Prostate gland (tissue), 2 donors: Measurements from ENCODE around the gene ARID3B. TPM values are rescaled to one million over a fixed set of nuclear protein-coding genes. Genes with fewer than 3 reads are reported as not detected.

Experiments
- DNase-seq: peaks from one replicate; pipeline ENCODE4 v3.0.0-alpha.2; 2019; ENCODE audit warnings: low spot score
- H3K27ac ChIP-seq, 2 donors: fragments of 200-600 bp; sonication (generic); 2 replicates each; pipeline ENCODE4 v1.5.1; 2017 to 2019
- H3K27me3 ChIP-seq: fragments of 200-600 bp; sonication (generic); replicated peaks from 2 replicates; pipeline ENCODE4 v1.5.1; 2019; ENCODE audit not compliant: insufficient read depth
- H3K36me3 ChIP-seq, 2 donors: fragments of 200-600 bp; sonication (generic); 1 replicate in 1 of 2; 2 replicates in 1 of 2; pipeline versions ENCODE4 v1.5.1 to v1.8.1; 2017 to 2019
- H3K4me1 ChIP-seq: fragments of 200-600 bp; sonication (generic); replicated peaks from 2 replicates; pipeline ENCODE4 v1.5.1; 2019
- H3K4me3 ChIP-seq, 2 donors: fragments of 200-600 bp; sonication (generic); 2 replicates each; pipeline ENCODE4 v1.5.1; 2017 to 2019
- H3K9me3 ChIP-seq: fragments of 200-600 bp; sonication (generic); 2 replicates; pipeline ENCODE4 v1.5.1; 2017
- POLR2A ChIP-seq: fragments of 450-650 bp; IDR thresholded peaks from one replicate; pipeline ENCODE4 v1.6.1; 2016; ENCODE audit warnings: antibody characterized with exemption, mild to moderate bottlenecking
- POLR2AphosphoS5 ChIP-seq: sonication (generic); formaldehyde crosslinking; IDR thresholded peaks from one replicate; pipeline ENCODE4 v1.6.1; 2017; ENCODE audit warnings: antibody characterized with exemption
- WGBS: methylation state at CpG from one replicate; pipeline ENCODE4 v1.1.5; 2018; 5-methylcytosine and 5-hydroxymethylcytosine counted together
- intact Hi-C: fragments of 100-400 bp; cut with DNase I; formaldehyde crosslinking; loops from one replicate; pipeline ENCODE4 v1.14.2; 2022
- total RNA-seq, 2 donors: library from RNA; depleted of rRNA; stranded (reverse); fragments of >200 nt; gene quantifications; one replicate each; pipeline ENCODE4 v1.1.0, GENCODE V29; 2016
- TF ChIP-seq, protein P1 (sequence below), 4 experiments: fragments of 200-600 bp in 2 of 4; fragments of 450-650 bp in 2 of 4; sonication (generic) in 2 of 4; IDR thresholded peaks; 1 replicate in 3 of 4; 2 replicates in 1 of 4; pipeline ENCODE4 v1.5.1; 2016 to 2019; ENCODE audit warnings: antibody characterized with exemption in 4 of 4, mild to moderate bottlenecking in 2 of 4, moderate library complexity in 2 of 4

ARID3B gene
- total RNA-seq, 2 donors from 2014 or later = 5.1 to 36.7 TPM

DNA sequence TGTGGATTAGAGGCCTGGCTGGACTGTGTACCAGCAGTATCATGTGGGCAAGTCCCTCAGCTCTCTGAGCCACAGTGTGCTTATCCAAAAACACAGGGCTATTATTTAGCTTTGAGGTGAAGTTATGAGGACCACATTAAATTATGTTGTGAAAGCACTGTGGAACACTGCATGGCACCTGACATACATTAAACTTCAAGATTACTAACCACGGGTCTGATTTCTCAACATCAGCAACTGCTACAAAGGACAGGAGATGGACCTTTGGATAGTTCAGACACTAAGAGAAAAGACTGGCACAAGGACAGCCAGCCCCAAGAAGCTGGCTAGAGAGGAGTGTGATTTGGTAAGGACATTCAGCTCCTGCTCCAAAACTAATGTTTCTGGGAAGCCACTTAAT lies 96.0 kb downstream of the ARID3B start:
- 56% methylated on average over 1 of the region's 1 CpG for WGBS
- no peaks in the 10 kb centered on the region for H3K36me3 ChIP-seq
- H3K9me3 ChIP-seq = no peaks in the 10 kb centered on the region
- no peaks in the 10 kb centered on the region for H3K27me3 ChIP-seq
- no peak for TF ChIP-seq POLR2A
- TF ChIP-seq POLR2AphosphoS5 = no peak
- TF ChIP-seq, protein P1, sequence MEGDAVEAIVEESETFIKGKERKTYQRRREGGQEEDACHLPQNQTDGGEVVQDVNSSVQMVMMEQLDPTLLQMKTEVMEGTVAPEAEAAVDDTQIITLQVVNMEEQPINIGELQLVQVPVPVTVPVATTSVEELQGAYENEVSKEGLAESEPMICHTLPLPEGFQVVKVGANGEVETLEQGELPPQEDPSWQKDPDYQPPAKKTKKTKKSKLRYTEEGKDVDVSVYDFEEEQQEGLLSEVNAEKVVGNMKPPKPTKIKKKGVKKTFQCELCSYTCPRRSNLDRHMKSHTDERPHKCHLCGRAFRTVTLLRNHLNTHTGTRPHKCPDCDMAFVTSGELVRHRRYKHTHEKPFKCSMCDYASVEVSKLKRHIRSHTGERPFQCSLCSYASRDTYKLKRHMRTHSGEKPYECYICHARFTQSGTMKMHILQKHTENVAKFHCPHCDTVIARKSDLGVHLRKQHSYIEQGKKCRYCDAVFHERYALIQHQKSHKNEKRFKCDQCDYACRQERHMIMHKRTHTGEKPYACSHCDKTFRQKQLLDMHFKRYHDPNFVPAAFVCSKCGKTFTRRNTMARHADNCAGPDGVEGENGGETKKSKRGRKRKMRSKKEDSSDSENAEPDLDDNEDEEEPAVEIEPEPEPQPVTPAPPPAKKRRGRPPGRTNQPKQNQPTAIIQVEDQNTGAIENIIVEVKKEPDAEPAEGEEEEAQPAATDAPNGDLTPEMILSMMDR (IDR thresholded peaks at IDR 0.05) = no peak
- peaks cover 11% of the 10 kb centered on the region for H3K4me1 ChIP-seq
- H3K4me3 ChIP-seq = no peak overlapping the region
- H3K27ac ChIP-seq = no peak overlapping the region
- DNase-seq = no peak
- intact Hi-C loops = no loop called here

GRCh38 chr15:74641151-74641550 lies 100.1 kb downstream of the ARID3B start:
- WGBS = 76% methylated on average over 1 of the region's 1 CpG
- Histone ChIP-seq H3K36me3 (no peaks in the 10 kb centered on the region), H3K4me3 (no peak overlapping the region), H3K27ac (peak overlapping the region; percentile 84 to 86), H3K27me3 (no peaks in the 10 kb centered on the region), H3K9me3 (no peaks in the 10 kb centered on the region), H3K4me1 (peaks cover 24% of the 10 kb centered on the region)
- intact Hi-C loops = no loop called here
- no peak for DNase-seq
- no peak for TF ChIP-seq POLR2A
- TF ChIP-seq, protein P1 (IDR thresholded peaks at IDR 0.05) = no peak
- TF ChIP-seq POLR2AphosphoS5 = no peak

DNA sequence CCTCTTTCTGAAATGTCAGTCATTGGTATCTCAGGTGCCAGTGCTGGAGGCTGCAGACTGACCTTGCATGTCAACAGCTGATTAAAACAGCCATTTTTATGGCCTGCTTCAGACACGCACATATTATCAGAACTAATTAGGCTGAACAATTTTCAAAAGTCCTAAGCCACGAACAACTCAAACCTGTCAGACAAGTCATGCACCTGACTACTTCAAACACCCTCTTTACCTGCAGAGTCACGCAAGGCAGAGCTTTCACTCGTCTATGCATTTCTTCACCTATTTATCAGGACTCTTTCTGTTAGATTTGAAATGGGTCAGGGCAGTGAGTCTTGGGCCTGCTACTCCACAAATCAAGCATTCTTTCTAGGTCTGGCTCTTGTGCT lies 101.3 kb downstream of the ARID3B start:
- WGBS = 32% methylated on average over 4 of the region's 4 CpGs
- Histone ChIP-seq H3K4me3 (peak overlapping the region in 1 of 2 donors; percentile 16), H3K4me1 (peaks cover 24% of the 10 kb centered on the region), H3K27me3 (no peaks in the 10 kb centered on the region), H3K9me3 (no peaks in the 10 kb centered on the region), H3K36me3 (no peaks in the 10 kb centered on the region), H3K27ac (peak overlapping the region; percentile 84 to 86)
- TF ChIP-seq POLR2A (no peak), POLR2AphosphoS5 (peak; percentile 28)
- peak; percentile 64 for DNase-seq
- intact Hi-C loops = no loop called here

DNA sequence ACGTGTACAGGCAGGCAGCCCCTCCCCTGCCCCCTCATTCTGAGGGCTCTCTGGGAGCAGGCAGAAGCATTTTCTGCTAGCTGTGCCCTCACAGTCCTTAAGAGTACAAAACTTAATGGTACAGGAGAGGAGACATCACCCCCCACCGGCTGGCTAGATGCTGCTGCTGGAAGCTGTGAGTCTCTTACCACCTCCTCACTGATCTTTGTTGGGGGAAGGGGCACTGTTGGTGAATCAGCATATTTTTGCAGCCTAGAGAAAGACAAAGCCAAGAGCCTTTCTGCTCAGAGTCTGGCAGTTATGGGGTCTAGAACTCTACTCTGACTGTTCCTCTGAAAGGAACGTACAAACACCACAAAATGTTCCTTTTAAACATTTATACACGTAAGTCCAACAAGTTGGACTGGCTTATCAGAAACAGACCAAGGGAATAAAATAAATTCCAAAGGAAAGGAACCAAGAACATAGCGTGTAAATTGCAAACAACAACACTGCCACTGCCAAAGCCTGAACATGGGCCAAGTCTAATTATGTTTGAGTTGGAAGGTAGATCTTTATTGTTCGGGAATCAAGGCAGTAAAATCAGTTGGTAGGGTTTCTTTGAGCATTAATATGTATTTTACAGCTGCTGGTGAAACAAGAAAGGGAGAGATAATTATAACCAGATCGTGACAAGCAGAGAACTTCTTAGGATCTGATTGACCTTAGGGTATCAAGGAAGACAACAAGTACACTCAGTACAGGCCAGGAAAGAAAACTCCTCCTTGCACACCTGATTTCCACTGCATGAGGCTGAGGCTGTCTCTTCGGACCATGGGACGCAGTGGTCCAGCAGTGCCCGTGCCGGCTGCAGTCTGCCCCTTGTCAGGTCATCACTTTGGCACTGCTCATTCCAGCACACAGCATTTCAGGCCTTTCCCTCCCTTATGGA lies 102.0 kb downstream of the ARID3B start:
- TF ChIP-seq, protein P1 (IDR thresholded peaks at IDR 0.05) = no peak
- TF ChIP-seq POLR2A = no peak
- TF ChIP-seq POLR2AphosphoS5 = peak; percentile 88
- Histone ChIP-seq H3K9me3 (no peaks in the 10 kb centered on the region), H3K36me3 (no peaks in the 10 kb centered on the region), H3K4me1 (peaks cover 24% of the 10 kb centered on the region), H3K4me3 (peak overlapping the region in 1 of 2 donors; percentile 16), H3K27me3 (no peaks in the 10 kb centered on the region), H3K27ac (peak overlapping the region; percentile 84 to 86)
- WGBS = 17% methylated on average over 11 of the region's 11 CpGs
- intact Hi-C loops = no loop called here
- peak; percentile 70 for DNase-seq

DNA sequence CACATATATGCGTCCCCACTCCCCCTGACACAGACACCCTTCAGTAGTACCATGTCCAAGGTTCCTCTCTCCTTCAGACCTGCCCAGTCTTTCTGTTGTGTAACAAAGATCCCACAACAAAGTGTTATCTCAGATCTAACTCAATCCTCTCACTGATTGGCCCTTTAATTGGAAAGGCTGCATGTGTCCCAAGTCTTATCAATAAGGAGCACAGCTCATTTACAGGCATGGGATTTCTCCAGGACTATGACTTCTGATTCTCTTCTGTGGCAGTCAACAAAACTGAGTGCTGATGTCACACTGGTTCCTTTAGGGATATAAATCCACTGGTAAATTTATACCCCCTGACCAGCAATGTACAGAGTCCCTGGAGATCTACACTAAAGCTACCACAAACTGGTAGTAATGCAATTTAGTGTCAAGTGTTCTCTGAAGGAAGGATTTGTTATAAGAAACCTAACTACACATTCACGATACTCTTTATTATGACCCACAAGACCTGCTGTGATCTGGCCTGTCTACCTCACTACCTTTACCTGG lies 102.7 kb downstream of the ARID3B start:
- Histone ChIP-seq H3K27ac (peak overlapping the region; percentile 84 to 86), H3K9me3 (no peaks in the 10 kb centered on the region), H3K4me3 (no peak overlapping the region), H3K4me1 (peaks cover 24% of the 10 kb centered on the region), H3K27me3 (no peaks in the 10 kb centered on the region), H3K36me3 (no peaks in the 10 kb centered on the region)
- intact Hi-C loops = no loop called here
- DNase-seq = no peak
- WGBS = 65% methylated on average over 2 of the region's 2 CpGs
- no peak for TF ChIP-seq POLR2A
- TF ChIP-seq, protein P1 (IDR thresholded peaks at IDR 0.05) = no peak
- no peak for TF ChIP-seq POLR2AphosphoS5
